Activated T-cell treated with anti-CD3 and anti-CD28 coated beads for 48 hours (primary cell): ENCODE measurements around the gene ARHGDIA.

Experiments used
- DNase-seq: peaks from one replicate; pipeline ENCODE4 v3.0.0-alpha.2; 2020; ENCODE audit warnings: low read depth

ARHGDIA gene

DNA sequence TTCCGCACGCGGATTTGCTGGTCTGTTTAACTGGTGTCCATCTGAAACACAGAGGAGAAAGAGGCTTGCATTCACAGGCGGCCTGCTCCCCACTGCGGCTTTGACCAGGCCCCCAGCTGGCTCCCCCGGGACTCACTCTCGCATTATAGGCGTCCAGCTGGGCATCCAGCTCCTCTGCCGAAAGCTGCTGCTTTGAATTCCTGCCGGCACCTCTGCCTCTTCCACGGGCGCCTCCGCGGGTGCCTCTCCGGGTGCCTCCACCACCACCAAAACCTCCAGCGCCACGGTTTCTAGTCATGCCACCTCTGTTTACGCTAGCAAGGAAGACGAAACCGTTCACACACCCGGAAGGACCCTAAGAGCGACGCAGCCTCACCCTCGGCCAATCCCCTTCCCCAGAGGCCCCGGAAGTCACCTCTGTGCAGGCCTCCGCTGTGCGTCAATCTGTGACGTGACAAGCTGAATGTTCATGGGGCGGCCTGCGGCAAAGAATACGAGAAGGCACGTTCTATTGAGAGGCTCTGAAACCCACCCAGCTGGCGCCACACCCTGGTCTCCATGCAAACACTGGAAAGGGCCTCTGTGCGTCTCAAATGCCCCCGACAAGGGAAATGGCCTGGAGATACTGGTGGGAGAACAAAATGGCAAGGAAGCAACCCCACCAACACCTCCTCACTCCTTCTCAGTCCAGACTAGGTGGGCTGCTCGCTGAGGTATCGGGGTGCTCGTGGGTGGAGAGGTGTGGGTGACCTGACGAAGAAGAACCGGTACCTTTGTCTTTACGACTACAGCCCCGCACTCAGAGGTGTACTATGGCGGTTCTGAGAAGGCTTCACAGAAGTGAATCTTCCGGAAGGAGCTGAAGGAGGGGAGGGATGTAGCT is 17.2 kb upstream of the ARHGDIA start:
- no peak for DNase-seq

DNA sequence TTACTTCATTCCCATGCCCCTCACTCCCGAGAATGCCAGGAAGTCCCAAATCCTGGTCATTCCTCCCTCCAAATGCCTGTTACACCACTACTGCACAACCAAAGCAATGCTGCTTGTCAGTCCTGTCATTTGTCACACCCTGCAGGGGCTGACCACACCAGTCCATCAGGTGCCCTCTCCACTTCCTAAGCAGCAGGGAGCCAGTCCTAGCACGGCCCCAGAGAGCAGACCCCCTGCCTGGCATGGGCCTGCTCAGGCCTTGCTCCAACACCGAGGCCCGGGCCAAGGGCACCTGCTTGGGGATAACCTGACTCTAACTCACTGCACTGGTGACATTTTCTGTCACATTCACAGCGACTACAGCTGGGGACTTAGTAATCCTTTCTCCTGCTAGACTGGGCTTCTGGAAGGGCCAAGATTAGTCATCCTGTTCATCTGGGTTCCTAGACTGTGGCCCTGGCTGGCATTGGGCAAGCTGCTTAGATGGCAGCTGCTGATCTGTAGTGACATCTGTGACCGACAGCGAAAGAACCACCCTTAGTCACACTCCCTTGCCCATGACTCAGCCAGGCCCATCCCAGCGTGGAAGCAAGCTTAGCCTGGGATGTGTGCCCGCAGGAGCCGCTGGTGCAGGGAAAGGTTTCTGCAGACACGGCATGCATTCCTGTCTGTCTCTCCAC is 14.9 kb upstream of the ARHGDIA start:
- DNase-seq = no peak

DNA sequence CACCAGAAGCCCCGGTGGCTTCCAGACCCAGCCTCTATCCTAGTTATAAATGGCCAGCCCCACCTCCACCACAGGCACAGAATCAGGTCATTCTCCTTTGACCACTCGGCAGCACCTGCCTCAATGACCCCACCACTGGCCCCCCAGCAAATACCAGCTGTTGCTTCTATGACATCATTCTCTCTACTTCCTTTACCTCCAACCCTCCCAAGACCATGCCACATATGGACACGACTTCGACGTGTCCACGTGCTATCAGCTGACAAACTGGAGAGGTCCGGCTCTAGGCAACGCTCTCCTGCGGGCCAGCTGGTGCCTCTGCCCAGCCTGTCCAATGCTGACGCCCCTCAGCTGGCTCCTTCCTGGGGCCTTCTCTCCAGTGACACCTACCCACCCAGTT is 14.3 kb upstream of the ARHGDIA start:
- DNase-seq = no peak

DNA sequence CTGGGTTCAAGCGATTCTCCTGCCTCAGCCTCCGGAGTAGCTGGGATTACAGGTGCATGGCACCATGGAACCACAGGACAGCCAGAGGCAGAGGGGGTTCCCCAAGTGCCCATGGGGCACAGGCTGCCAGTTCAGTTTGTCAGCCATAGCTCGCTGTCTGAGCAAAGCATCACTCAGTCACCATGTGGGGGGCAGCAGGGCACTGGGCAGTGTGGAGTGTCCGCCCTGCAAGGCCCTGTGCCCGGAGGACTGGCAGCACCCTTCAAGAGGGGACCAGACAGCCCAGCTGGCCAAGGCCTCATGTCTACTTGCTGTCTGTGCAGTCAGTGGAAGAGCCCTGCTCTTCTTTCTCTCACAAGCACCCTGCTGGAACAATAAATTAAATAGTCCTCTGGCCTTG is 13.8 kb upstream of the ARHGDIA start:
- no peak for DNase-seq

DNA sequence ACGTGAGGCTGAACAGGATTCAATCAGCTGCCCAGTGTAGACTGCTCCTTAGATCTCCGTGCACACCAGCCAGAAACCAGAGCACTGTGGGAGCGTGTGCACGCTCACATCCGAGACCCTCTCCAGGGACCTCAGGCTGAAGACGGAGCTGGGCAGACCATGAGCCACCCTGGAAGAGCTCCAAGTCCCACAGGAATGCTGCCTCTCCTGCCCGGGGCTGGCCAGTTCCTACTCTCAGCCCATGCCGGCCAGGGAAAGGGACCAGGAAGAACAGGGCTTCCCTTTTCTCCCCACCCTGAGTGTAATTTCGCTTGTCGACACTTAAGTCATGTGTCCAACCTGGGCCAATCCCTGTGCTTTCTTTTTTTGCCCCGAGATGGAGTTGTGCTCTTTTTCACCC is 13.4 kb upstream of the ARHGDIA start:
- DNase-seq = no peak

DNA sequence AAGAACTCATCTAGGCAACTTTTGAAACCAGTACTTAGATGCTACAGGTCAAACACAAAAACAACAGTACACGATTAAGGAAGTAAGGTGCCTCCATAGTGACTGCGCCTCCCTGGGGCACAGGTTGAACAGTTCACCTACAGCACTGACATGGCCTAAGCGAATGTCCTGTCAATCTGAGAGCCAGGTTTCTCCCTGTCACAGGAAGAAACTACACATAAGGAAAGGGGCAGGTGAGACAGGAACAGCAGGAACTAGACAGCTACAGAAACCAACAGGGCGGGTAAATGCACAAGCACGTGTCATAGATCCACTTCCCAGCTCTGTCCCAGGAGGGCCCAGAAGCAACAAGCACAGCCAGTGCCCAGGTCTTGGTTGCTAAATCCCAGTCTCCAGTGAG is 8.0 kb upstream of the ARHGDIA start:
- no peak for DNase-seq

DNA sequence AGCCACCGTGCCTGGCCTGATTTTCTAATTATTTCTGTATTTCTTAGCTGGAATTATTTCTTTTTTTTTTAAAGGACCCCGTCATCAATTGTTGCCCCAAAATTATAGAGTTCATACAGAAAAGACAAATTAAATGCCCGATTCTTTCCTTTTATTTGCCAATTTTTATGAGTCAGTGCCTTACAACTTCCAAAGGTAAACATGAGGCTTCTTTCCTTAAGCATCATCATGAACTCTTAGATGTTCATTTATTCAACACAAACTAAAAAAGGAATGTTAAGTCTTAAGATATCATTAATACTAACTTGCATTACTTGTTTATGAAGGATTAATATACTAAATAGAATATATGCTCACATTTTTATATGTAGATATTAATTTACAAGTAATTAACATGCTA is 7.2 kb upstream of the ARHGDIA start:
- DNase-seq = no peak

DNA sequence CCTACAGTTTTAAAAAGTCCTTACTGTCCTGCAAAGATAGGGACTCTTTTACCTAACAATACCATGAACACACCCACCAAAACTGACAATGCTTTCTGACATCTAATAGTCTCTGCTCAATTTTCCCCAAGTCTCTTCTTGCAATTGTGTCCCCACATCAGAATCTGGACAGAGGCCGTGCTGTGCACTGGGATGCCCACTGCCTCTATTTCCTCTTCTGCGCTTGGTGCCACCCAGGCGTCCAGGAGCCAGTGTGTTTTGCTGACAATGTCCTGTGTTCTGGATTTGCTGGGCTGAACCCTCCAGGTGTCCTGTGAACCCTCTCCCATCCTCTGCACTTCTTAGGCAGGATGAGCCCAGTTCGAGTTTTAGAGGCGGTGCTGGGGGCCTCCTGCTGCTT is 6.4 kb upstream of the ARHGDIA start:
- no peak for DNase-seq

DNA sequence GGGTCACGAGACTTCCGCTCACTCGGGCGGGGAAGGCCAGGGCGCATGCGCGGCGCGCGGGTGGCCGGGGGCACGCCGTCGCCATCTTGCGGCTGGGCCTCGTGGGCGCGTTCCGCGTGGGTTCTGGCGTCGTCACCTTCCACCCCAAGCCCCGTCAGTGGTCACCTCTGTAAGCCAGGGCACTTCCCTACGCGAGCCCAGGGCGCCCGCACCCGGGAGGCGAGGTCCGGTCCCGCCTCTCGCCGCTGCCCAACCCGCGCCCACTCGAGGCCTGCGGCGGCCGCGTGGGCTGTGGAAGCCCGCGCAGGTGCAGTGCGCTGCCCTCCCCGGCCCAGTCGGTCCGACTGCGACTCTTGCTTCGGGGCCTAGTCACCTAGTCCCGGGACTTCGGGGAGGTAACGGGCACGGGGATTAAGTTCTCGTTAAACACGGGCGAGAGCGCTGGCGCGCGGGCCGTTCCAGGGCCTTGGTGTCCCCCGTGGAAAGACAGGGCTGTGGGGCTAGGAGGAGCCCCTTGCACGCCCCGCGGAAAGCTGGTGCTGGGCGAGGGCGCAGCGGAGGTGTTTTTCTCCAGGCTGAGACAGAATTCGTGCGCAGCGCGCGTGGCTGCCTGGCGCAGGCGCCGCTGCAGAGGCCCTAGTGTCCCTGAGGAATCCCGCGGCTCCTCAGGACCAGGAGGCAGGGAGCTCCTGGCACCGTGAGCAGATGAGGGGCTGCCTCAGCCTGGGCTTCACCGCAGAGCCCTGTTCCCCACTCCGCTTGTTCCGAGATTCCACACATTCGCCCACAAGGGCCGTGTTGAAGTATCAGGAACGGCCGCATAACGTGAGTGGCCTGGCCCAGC is 472 bp upstream of the ARHGDIA start:
- DNase-seq = peak; percentile 94

DNA sequence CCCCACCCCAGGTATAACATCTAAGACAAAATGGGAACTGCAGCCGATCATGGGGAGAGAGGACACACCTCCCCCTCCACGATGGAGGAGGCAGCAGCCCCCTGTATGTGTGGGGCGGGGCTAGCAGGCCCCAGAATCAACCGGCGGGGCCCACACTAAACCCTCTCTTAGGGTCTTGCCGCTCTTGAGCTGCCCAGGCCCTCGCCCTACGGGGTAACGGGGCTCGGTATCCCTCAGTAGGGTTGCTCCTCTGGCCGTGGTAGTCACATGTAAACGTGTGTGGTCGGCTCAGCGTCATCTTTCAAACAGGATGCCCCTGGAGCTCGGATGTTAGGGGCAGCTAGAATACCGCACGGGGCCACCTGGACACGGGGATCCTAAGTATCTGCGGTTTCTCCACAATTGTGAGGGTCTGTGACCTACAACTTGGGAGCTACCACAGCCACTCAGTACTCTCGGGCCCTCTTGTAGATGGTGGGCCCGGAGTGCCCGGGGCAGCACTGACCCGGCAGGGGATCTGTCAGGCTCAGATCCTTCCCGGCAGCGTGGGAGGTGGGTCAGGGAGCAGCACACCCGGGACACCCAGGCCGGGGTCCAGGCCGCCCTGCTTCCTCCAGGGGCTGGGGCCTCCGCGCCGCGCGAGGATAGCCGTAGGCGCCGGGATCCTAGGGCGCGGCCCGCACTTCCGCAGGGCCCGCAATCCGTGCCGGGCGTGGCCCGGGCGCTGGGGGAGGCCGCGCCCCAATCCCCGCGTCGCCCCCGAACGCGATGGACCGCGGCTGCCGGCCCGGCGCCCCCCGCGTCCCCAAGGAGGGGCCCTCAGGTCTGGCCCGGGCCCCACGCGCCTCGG is 781 bp downstream of the ARHGDIA start:
- peak; percentile 44 for DNase-seq

DNA sequence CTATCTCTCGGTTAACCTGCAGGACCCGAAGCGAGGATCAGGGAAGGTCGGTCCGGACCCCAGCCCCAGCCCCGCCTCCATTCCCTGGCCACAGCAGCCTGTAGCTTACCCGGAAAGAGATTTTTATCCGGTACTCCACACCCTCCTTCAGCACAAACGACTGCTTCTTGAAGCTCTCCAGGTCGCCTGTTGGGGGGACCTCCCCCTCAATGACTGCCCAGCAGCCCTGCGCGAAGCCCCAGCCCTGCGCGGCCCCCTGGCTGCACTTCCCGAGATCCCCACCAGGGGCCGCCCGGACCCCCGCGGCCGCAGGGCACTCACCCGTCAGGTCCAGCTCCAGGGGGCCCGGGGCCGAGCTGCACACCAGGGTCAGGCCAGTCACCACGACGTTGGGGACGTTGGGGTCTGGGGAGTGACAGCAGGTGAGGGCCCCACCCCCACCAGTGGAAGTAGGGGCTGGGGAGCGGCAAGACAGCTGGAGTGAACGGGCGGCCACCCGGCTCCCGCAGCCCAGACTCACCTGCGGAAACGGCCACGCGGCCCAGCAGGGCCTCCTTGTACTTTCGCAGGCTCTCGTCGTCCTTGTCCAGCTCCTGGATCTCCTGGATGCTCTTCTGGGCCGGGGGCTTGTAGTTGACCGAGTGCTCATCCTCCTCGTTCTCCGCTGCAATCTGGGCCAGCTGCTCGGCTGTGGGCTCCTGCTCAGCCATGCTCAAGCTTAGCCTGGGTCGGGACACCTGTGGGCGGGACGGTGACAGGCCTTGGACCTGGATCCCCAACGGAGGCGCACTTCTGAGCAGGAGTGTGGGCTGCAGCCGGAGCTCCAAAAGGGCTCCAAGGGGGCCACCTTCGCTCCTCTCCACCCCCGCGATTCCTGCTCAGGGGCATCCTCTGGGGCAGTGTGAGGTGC is 1.7 kb downstream of the ARHGDIA start:
- DNase-seq = peak; percentile 51

DNA sequence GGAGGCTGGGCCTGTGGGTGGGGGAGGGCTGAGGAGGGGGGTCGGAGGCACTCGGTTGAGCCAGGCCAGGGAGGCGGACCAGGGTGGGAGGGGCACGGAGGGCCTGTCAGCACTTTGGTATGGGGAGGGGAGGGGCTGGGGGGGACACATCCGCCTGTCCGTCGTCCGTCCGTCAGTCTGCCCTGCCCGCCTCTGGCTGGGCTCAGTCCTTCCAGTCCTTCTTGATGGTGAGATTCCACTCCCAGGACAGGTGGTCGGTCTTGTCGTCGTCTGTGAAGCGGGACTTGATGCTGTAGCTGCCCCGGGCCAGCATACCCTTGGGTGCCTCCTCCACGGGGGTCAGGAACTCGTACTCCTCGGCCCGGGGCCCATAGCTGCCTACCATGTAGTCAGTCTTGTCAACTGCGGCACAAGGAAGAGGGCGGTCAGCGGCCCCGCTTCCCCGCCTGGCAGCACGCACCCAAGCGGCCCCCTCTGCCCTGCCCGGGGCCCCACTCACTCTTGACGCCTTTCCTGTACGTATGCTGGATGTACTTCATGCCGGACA is 2.4 kb downstream of the ARHGDIA start:
- peak; percentile 15 for DNase-seq

DNA sequence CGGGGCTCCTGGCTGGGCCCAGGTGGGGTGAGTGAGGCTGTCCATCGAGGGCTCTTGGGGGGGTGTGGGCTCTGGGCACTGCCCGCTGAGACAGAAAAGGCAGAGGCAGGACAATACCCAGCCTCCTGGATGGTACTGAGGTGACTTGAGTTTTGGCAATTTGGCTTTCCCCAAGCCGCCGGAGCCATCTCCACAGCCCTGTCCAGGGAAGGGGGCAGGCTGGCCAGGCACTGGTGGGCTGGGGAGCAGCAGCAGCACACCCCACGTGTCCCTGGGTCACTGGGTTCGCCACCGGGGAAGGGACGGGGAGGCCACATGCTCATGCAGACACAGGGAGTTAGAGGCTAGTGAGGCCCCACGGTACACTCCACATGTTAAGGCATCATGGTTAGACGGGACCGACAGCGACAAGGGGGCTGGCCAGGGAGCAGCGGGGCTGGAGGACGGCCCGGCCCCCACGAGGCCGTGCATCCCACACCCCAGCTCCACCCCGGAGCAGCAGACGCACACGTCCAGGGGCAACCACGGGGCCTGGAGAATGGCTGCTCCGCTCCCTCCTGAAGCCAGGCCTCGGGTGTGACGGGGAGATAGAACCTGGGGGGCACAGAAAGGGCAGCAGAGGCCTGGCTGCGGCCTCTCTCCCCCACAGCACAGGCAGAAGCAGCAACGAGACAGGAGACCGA is 3.0 kb downstream of the ARHGDIA start:
- no peak for DNase-seq

DNA sequence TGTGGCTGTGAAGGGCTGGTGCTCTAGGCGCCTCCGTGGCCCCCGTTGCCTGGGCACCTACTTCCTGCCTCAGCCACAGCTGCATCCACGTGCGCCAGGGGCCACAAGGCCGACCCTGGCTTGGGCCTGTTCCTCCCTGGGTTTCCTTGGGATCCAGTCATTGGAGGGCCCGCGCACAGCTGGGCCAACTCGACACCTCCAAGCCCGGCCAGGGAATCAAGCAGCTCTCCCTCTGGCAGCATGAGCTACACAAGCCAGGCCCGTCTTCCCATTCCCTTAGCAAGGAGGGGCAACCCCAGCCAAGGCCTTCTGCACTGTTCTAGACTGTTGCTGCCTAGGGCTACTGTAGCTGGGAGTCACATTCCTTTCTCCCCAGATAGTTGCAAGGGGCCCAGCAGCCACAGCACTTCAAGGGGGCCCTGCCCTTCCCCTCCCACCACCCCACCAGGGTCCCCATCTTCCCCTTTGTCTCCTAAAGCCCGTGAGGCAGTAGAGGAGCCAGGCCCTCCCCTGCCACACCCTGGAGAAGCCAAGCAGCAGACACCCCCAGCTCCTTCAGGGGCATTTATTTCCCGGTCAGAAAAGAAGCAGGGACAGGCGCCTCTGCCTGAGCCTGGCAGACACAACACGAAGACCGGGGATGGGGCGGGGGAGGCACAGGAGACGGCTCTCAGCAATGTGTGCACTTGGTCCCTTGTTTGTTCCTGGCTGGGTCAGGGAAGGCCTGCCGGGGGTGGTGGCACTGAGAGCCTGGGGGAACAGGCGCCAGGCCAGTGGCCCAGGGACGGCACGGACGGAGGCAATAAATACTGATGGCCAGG is 3.8 kb downstream of the ARHGDIA start:
- DNase-seq = no peak

DNA sequence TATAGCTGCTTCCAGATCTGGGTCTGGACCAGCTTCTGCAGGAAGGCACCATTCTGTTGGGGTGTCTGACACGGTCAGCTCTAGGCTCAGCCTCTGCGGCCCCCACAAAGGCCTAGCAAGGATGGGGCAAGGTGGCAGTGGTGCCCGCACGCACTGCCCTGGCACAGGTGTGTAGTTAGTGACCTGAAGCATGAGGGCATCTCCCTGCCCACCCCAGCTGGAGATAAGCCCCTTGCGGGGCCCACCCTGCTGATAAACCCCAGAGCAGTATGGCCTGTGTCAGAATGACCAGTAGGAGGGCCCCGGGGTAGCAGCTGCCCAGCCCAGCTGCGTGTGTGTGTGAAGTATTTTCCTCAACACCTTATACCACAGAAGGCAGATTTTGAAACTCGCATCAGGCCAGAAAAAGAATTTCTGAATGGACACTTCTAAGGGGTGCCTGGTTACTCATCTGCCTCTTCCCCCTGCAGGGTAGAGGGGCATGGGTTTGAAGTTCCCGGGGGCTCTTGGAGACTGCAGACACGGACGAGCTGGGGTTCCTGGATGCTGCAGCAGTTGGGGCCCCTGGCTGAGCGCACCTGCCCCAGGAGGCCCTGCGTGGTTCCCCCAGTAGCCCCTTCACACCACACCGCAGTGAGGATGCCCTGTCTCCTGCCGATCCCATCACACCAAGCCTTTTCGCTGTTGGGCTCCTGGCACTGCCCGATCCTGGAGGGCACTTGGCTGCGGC is 4.5 kb downstream of the ARHGDIA start:
- peak; percentile 15 for DNase-seq

DNA sequence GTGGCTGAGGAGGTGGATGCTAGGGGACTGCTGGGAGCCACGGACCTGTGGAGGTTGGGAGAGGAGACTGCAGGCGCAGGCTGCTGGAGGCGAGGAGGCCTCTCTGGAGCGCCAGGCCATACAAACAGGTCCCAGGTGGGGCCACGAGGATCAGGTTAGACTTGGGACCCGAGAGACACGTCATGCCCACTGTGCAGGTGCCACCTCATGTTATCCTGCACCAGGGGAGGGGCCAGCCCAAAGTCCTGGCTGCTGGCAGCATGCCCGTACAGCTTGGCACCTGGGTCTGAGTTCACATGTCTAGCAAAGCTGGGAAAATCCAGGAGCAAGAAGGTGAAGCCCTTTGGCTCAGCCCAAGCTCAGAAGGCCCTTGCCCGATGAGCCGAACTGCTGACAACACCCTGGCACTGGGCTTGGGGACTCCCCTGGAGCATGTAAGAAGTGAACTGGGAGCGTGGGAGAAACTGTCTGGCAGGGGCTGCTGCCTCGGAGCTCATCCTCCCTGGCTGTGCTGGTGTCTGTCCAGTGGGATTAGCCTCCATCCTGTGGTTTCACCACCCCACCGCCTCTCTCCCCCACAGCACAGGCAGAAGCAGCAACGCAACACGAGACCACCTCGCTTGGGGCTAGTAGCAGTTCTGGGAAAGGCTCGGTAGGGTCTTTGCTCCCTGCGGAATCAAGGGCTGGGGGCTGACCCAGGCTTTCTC is 5.3 kb downstream of the ARHGDIA start:
- DNase-seq = no peak

DNA sequence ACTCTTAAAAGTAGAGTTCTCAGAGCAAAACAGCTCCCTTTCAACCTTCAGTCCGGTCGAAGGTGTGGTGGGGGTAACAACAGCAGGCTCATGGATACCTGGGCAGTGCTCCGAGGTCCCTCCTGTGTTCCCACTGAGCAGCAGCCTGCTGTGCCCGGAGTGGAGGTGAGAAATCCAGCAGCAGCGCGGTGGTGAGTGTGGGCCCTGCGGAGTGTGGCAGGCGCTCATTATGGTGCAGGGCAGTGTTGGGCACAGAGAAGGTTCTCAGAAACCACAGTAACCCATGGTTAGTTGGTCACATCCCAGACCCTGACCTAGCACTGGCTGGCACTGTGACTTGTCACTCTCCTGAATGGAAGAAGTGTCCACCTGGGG is 5.8 kb downstream of the ARHGDIA start:
- no peak for DNase-seq
